Liver (tissue), 9 donors: ENCODE data around the gene SELL. TPM values are rescaled to one million over a fixed set of nuclear protein-coding genes. Genes with fewer than 3 reads are reported as not detected.
"Not testable (repeated sequence)": the region's sequence is repeated elsewhere in the genome, so short reads cannot be mapped to it uniquely, and the experiment has no call there.

Experiments used
- DNase-seq: peaks from one replicate; pipeline ENCODE4 v3.0.0-alpha.2; 2017; ENCODE audit warnings: low spot score
- H3K27ac ChIP-seq, 2 donors: one replicate each; pipeline ENCODE4 v1.7.0; 2013; ENCODE audit warnings: inconsistent platforms in 2 of 2, low read length in 2 of 2, control low read depth in 1 of 2, low read depth in 1 of 2, mild to moderate bottlenecking in 1 of 2
- H3K27me3 ChIP-seq, 4 donors: one replicate each; pipeline versions ENCODE4 v1.6.1 to v1.7.0; 2013; ENCODE audit warnings: low read length in 3 of 4, inconsistent platforms in 1 of 4, mild to moderate bottlenecking in 1 of 4, moderate library complexity in 1 of 4; ENCODE audit not compliant: control insufficient read depth in 4 of 4, insufficient read depth in 4 of 4
- H3K36me3 ChIP-seq, 4 donors: one replicate each; pipeline versions ENCODE4 v1.6.1 to v1.7.0; 2013; ENCODE audit warnings: low read length in 3 of 4, mild to moderate bottlenecking in 3 of 4, low read depth in 1 of 4, moderate library complexity in 1 of 4; ENCODE audit not compliant: control insufficient read depth in 4 of 4, insufficient read depth in 3 of 4
- H3K4me1 ChIP-seq, 4 donors: one replicate each; pipeline versions ENCODE4 v1.6.1 to v1.7.0; 2013; ENCODE audit warnings: low read length in 3 of 4, mild to moderate bottlenecking in 3 of 4, moderate library complexity in 1 of 4; ENCODE audit not compliant: control insufficient read depth in 4 of 4, insufficient read depth in 4 of 4
- H3K4me3 ChIP-seq, 3 donors: one replicate each; pipeline versions ENCODE4 v1.6.1 to v1.7.0; 2013; ENCODE audit warnings: low read length in 3 of 3, control low read depth in 1 of 3, low read depth in 1 of 3, mild to moderate bottlenecking in 1 of 3
- H3K9ac ChIP-seq, 2 donors: one replicate each; pipeline ENCODE4 v1.7.0; 2013; ENCODE audit warnings: low read length in 2 of 2, mild to moderate bottlenecking in 2 of 2, moderate library complexity in 2 of 2, control low read depth in 1 of 2, low read depth in 1 of 2
- H3K9me3 ChIP-seq, 4 donors: one replicate each; pipeline versions ENCODE4 v1.6.1 to v1.7.0; 2013; ENCODE audit warnings: low read length in 3 of 4; ENCODE audit not compliant: control insufficient read depth in 4 of 4
- EGR1 ChIP-seq, 2 donors: IDR thresholded peaks; 2 replicates each; pipeline ENCODE4 v1.6.1; 2016 to 2018; ENCODE audit warnings: antibody characterized with exemption in 2 of 2, low read depth in 2 of 2
- FOXA1 ChIP-seq: IDR thresholded peaks from 2 replicates; pipeline ENCODE4 v1.6.1; 2016; ENCODE audit warnings: antibody characterized with exemption
- FOXA2 ChIP-seq: IDR thresholded peaks from 2 replicates; pipeline ENCODE4 v1.6.1; 2016; ENCODE audit warnings: antibody characterized with exemption
- GABPA ChIP-seq, 2 donors: IDR thresholded peaks in 1 of 2; conservative IDR thresholded peaks in 1 of 2; 2 replicates each; pipeline ENCODE4 v1.6.1; 2016; ENCODE audit warnings: antibody characterized with exemption in 2 of 2, mild to moderate bottlenecking in 1 of 2, moderate library complexity in 1 of 2
- HNF4A ChIP-seq, 2 donors: conservative IDR thresholded peaks; 2 replicates each; pipeline ENCODE4 v1.6.1; 2016; ENCODE audit warnings: antibody characterized with exemption in 2 of 2, mild to moderate bottlenecking in 2 of 2
- SP1 ChIP-seq: IDR thresholded peaks from 2 replicates; pipeline ENCODE4 v1.6.1; 2018; ENCODE audit warnings: antibody characterized with exemption, mild to moderate bottlenecking
- TAF1 ChIP-seq: conservative IDR thresholded peaks from 2 replicates; pipeline ENCODE4 v1.6.1; 2016; ENCODE audit warnings: antibody characterized with exemption, mild to moderate bottlenecking
- YY1 ChIP-seq: IDR thresholded peaks from 2 replicates; pipeline ENCODE4 v1.6.1; 2016; ENCODE audit warnings: antibody characterized with exemption, mild to moderate bottlenecking
- WGBS: extraction: QIAGEN DNeasy Blood & Tissue Kit; methylation state at CpG from one replicate; pipeline ENCODE4 v1.1.7; 2013; 5-methylcytosine and 5-hydroxymethylcytosine counted together
- polyA plus RNA-seq, 2 donors: library from polyadenylated mRNA; stranded (reverse) in 1 of 2; unstranded in 1 of 2; fragments of 200-250 nt in 1 of 2; fragments of >200 nt in 1 of 2; fragmentation: Nextera tagmentation in 1 of 2; extraction: Ambion mirVana in 1 of 2; gene quantifications; one replicate each; pipeline versions ENCODE4 v1.2.1 to v1.2.3, GENCODE V29; 2013 to 2015
- total RNA-seq, 2 donors: library from RNA; depleted of rRNA; stranded (reverse); fragments of >200 nt; gene quantifications; one replicate each; pipeline ENCODE4 v1.2.3, GENCODE V29; 2014
- TF ChIP-seq, protein P1 (sequence below): IDR thresholded peaks from 2 replicates; pipeline ENCODE4 v1.6.1; 2016; ENCODE audit warnings: antibody characterized with exemption
- TF ChIP-seq, protein P2 (sequence below): IDR thresholded peaks from 2 replicates; pipeline ENCODE4 v1.6.1; 2016; ENCODE audit warnings: antibody characterized with exemption
- TF ChIP-seq, protein P3 (sequence below): fragments of 150-350 bp; IDR thresholded peaks from 2 replicates; pipeline ENCODE4 v1.5.1; 2017; ENCODE audit warnings: improper control_type of control experiment, low read depth, low read length; ENCODE audit not compliant: missing input control
- TF ChIP-seq, protein P4 (sequence below): IDR thresholded peaks from 2 replicates; pipeline ENCODE4 v1.6.1; 2016; ENCODE audit warnings: antibody characterized with exemption, mild to moderate bottlenecking
- donor health status: healthy.
- donor health status: healthy.
- donor health status: healthy.
- donor health status: healthy.
- donor health status: healthy.

Gene SELL
- total and polyA plus RNA-seq, 4 donors = 1.5 to 9.9 (median 4.8) TPM

DNA sequence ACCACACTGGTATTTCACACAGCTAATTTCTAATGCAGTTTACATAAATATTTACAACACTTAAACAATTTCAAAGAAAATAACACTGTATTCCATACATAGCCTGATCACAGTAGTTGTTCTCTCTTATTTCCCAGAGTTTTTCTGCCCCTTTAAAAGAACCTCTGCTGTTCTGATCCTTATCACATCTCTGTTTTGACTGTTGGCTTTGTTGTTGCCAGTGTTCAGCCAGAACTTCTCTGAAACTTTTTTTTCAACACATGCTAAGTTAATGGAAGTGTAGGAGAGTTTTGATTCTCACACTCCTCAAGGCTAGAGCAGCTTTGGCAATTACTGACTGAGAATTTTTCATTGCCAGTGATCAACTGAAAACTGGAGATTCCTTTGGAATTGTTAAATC is 11.4 kb upstream of the SELL start (continued):
- TF ChIP-seq, protein P1, sequence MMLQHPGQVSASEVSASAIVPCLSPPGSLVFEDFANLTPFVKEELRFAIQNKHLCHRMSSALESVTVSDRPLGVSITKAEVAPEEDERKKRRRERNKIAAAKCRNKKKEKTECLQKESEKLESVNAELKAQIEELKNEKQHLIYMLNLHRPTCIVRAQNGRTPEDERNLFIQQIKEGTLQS = no peak
- TF ChIP-seq, protein P2, sequence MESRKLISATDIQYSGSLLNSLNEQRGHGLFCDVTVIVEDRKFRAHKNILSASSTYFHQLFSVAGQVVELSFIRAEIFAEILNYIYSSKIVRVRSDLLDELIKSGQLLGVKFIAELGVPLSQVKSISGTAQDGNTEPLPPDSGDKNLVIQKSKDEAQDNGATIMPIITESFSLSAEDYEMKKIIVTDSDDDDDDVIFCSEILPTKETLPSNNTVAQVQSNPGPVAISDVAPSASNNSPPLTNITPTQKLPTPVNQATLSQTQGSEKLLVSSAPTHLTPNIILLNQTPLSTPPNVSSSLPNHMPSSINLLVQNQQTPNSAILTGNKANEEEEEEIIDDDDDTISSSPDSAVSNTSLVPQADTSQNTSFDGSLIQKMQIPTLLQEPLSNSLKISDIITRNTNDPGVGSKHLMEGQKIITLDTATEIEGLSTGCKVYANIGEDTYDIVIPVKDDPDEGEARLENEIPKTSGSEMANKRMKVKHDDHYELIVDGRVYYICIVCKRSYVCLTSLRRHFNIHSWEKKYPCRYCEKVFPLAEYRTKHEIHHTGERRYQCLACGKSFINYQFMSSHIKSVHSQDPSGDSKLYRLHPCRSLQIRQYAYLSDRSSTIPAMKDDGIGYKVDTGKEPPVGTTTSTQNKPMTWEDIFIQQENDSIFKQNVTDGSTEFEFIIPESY = no peak
- TF ChIP-seq TAF1 = no peak

DNA sequence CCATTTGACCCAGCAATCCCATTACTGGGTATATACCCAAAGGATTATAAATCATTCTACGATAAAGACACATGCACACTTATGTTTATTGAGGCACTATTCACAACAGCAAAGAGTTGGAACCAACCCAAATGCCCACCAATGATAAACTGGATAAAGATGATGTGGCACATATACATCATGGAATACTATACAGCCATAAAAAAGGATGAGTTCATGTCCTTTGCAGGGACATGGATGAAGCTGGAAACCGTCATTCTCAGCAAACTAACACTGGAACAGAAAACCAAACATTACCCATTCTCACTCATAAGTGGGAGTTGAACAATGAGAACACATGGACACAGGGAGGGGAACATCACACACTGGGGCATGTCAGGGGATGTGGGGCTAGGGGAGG is 3.7 kb upstream of the SELL start:
- H3K27ac ChIP-seq, H3K36me3 ChIP-seq, H3K9ac ChIP-seq, H3K9me3 ChIP-seq, DNase-seq, H3K27me3 ChIP-seq, H3K4me3 ChIP-seq: not testable (repeated sequence)
- WGBS = 94% methylated on average over 2 of the region's 2 CpGs
- peaks cover 0 to 11% (median 8%) of the 10 kb centered on the region in 4 donors for H3K4me1 ChIP-seq

DNA sequence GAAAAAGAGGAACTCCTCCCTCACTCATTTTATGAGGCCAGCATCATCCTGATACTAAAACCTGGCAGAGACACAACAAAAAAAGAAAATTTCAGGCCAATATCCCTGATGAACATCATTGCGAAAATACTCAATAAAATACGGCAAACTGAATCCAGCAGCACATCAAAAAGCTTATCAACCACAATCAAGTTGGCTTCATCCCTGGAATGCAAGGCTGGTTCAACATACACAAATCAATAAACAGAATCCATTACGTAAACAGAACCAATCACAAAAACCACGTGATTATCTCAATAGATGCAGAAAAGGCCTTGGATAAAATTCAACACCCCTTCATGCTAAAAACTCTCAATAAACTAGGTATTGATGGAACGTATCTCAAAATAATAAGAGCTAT is 1.7 kb upstream of the SELL start:
- 78% methylated on average over 5 of the region's 5 CpGs for WGBS
- H3K4me3 ChIP-seq, H3K27ac ChIP-seq, DNase-seq, H3K36me3 ChIP-seq, H3K27me3 ChIP-seq, H3K9me3 ChIP-seq, H3K9ac ChIP-seq: not testable (repeated sequence)
- H3K4me1 ChIP-seq = peaks cover 0 to 11% (median 8%) of the 10 kb centered on the region in 4 donors

DNA sequence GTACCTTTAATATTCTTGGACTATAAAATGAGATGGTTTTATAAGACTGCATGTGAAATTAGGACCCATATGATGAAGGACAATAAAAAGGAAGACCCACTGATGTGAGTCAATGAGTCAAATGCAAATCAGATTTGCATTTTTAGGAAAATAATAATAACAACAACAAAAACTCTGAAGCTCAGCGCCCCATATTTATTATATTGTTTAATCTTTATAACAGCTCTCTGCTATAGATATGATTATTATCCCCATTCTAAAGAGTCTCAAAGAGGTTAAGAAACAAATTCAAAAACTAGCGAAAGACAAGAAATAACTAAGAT is 850 bp upstream of the SELL start:
- Histone ChIP-seq H3K4me3 (no peak overlapping the region), H3K4me1 (peaks cover 0 to 11% (median 8%) of the 10 kb centered on the region in 4 donors), H3K9me3 (no peaks in the 10 kb centered on the region), H3K36me3 (no peaks in the 10 kb centered on the region), H3K27me3 (no peaks in the 10 kb centered on the region), H3K9ac (no peak overlapping the region), H3K27ac (no peak overlapping the region)
- no peak for DNase-seq
- TF ChIP-seq FOXA1 = no peak
- TF ChIP-seq HNF4A (conservative IDR thresholded peaks at IDR 0.05) = no peak
- no peak for TF ChIP-seq GABPA (IDR thresholded peaks at IDR 0.05 in 1 of 2, conservative IDR thresholded peaks at IDR 0.05 in 1 of 2)
- no peak for TF ChIP-seq FOXA2
- TF ChIP-seq, protein P3, sequence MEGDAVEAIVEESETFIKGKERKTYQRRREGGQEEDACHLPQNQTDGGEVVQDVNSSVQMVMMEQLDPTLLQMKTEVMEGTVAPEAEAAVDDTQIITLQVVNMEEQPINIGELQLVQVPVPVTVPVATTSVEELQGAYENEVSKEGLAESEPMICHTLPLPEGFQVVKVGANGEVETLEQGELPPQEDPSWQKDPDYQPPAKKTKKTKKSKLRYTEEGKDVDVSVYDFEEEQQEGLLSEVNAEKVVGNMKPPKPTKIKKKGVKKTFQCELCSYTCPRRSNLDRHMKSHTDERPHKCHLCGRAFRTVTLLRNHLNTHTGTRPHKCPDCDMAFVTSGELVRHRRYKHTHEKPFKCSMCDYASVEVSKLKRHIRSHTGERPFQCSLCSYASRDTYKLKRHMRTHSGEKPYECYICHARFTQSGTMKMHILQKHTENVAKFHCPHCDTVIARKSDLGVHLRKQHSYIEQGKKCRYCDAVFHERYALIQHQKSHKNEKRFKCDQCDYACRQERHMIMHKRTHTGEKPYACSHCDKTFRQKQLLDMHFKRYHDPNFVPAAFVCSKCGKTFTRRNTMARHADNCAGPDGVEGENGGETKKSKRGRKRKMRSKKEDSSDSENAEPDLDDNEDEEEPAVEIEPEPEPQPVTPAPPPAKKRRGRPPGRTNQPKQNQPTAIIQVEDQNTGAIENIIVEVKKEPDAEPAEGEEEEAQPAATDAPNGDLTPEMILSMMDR = no peak
- no peak for TF ChIP-seq YY1
- no peak for TF ChIP-seq EGR1 (IDR thresholded peaks at IDR 0.05; ENCODE audit: low read depth in 2 of 2)
- TF ChIP-seq SP1 = no peak
- TF ChIP-seq, protein P4, sequence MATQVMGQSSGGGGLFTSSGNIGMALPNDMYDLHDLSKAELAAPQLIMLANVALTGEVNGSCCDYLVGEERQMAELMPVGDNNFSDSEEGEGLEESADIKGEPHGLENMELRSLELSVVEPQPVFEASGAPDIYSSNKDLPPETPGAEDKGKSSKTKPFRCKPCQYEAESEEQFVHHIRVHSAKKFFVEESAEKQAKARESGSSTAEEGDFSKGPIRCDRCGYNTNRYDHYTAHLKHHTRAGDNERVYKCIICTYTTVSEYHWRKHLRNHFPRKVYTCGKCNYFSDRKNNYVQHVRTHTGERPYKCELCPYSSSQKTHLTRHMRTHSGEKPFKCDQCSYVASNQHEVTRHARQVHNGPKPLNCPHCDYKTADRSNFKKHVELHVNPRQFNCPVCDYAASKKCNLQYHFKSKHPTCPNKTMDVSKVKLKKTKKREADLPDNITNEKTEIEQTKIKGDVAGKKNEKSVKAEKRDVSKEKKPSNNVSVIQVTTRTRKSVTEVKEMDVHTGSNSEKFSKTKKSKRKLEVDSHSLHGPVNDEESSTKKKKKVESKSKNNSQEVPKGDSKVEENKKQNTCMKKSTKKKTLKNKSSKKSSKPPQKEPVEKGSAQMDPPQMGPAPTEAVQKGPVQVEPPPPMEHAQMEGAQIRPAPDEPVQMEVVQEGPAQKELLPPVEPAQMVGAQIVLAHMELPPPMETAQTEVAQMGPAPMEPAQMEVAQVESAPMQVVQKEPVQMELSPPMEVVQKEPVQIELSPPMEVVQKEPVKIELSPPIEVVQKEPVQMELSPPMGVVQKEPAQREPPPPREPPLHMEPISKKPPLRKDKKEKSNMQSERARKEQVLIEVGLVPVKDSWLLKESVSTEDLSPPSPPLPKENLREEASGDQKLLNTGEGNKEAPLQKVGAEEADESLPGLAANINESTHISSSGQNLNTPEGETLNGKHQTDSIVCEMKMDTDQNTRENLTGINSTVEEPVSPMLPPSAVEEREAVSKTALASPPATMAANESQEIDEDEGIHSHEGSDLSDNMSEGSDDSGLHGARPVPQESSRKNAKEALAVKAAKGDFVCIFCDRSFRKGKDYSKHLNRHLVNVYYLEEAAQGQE = no peak
- 90% methylated on average over 2 of the region's 2 CpGs for WGBS
